Activated CD4-positive, alpha-beta T cell treated with anti-CD3 and anti-CD28 coated beads for 36 hours (primary cell): ENCODE results near the gene NAXD. TPM values are rescaled to one million over a fixed set of nuclear protein-coding genes. Genes with fewer than 3 reads are reported as not detected.

Experiments
- ATAC-seq: fragments of 200-7000 bp; cut with Tn5 transposase; one replicate; pipeline ENCODE4 v1.10.0; 2021; ENCODE audit warnings: mild to moderate bottlenecking, moderate library complexity
- CTCF ChIA-PET: fragments of 350-600 bp; sonication (Branson Sonifier 250); formaldehyde crosslinking; loops from one replicate; lab custom pipeline; 2021; ENCODE audit warnings: antibody characterized with exemption; lab: Charles Lee
- POLR2A ChIA-PET: fragments of 350-600 bp; sonication (Branson Sonifier 250); formaldehyde crosslinking; loops from one replicate; lab custom pipeline; 2021; ENCODE audit warnings: antibody characterized with exemption, inconsistent platforms; lab: Charles Lee
- DNase-seq: peaks from one replicate; pipeline ENCODE4 v3.0.0-alpha.2; 2020
- H3K27ac Mint-ChIP-seq: one replicate; pipeline ENCODE4 v1.8.0; 2021; ENCODE audit warnings: mixed read lengths
- H3K27me3 Mint-ChIP-seq: one replicate; pipeline ENCODE4 v1.8.0; 2021; ENCODE audit warnings: mixed read lengths
- H3K36me3 Mint-ChIP-seq: one replicate; pipeline ENCODE4 v1.8.0; 2021; ENCODE audit warnings: low read depth, mixed read lengths
- H3K4me1 Mint-ChIP-seq: one replicate; pipeline ENCODE4 v1.8.0; 2021; ENCODE audit warnings: mixed read lengths
- H3K4me3 Mint-ChIP-seq: one replicate; pipeline ENCODE4 v1.8.0; 2021; ENCODE audit warnings: mild to moderate bottlenecking, moderate library complexity, mixed read lengths
- H3K9me3 Mint-ChIP-seq: one replicate; pipeline ENCODE4 v1.8.0; 2021; ENCODE audit warnings: low read depth, mixed read lengths
- intact Hi-C, 2 experiments: fragments of 100-400 bp; cut with DNase I in 1 of 2; cut with micrococcal nuclease in 1 of 2; formaldehyde crosslinking; loops; one replicate each; pipeline versions ENCODE4 v1.14.2 to v1.15.1; 2022 to 2024; cut with DNase I, micrococcal nuclease
- total RNA-seq, 2 experiments: library from RNA; stranded (reverse); gene quantifications; one replicate each; pipeline ENCODE4 v1.2.3, GENCODE V29; 2021

NAXD gene
- total RNA-seq, 2 experiments from 2014 or later: 19.6 to 23.3 TPM

- no peaks in the 10 kb centered on the region for H3K27me3 Mint-ChIP-seq
- POLR2A ChIA-PET: no interaction called here
- CTCF ChIA-PET: interaction anchor here (1.1 to 1.3 kb wide), 2 partner anchors 12 to 180 kb away, joined by 3 to 4 read pairs; no protein-coding TSS in a partner anchor
- DNase-seq: no peak
- peaks cover 40% of the 10 kb centered on the region for H3K36me3 Mint-ChIP-seq
- intact Hi-C loops: no loop called here
- peak overlapping the region; percentile 33 for H3K27ac Mint-ChIP-seq
- H3K9me3 Mint-ChIP-seq: no peaks in the 10 kb centered on the region
- no peaks in the 10 kb centered on the region for H3K4me1 Mint-ChIP-seq
- no peak for ATAC-seq
- no peak overlapping the region for H3K4me3 Mint-ChIP-seq
These were observed 23.8 kb downstream of the NAXD start for GRCh38 chr13:110638814-110639806.

DNA sequence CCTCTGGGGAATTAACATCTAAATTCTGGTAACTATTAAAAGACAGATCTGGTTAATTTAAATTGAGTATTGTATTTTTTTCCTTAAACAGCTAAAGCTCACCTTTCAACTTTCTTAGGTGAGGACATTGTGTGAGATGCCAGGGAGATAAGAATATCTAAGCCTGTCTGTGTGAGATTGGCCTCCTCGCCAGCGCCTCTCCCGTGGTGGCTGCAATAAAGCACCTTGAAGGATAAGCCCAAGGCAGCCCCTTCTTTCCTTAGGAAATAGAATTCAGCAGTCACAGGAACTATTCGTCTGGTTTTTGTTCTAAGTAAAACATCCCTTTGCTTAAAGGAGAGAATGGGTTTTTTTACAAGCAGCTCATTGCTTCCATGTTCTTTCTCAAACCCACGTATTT is 24.6 kb downstream of the NAXD start:
- H3K36me3 Mint-ChIP-seq: peaks cover 44% of the 10 kb centered on the region
- no peak for ATAC-seq
- POLR2A ChIA-PET: no interaction called here

DNA sequence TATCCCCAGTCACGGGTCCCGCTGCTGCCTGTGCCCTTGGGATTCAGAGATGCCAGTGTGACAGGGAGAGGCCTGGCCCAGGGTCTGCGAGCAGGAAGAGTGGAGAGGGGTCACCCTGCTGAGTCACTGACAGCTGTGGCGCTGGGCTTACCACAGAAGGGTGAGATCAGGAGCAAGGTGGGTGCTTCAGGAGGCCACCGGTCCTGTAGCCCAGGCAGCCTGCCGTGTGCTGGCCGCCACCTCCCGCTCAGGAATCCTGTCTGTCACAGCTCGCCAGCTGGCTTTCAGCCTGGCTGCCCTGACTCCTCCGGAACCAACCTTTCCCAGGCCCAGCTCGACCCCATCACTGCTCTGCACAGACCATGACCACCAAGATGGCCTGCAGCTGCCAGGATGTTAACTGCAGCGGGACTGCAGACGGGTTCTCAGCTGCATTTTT is 25.3 kb downstream of the NAXD start:
- H3K27me3 Mint-ChIP-seq: no peaks in the 10 kb centered on the region
- CTCF ChIA-PET: interaction anchor here (1.3 kb wide), 1 partner anchor 178 kb away, joined by 3 read pairs; no protein-coding TSS in a partner anchor
- DNase-seq (no peak), ATAC-seq (no peak)
- no peak overlapping the region for H3K27ac Mint-ChIP-seq
- no peaks in the 10 kb centered on the region for H3K9me3 Mint-ChIP-seq
- intact Hi-C loops: no loop called here
- H3K36me3 Mint-ChIP-seq: peaks cover 44% of the 10 kb centered on the region
- peaks cover 3% of the 10 kb centered on the region for H3K4me1 Mint-ChIP-seq
- POLR2A ChIA-PET: no interaction called here
- no peak overlapping the region for H3K4me3 Mint-ChIP-seq

More for the DNA sequence above, 24.6 kb downstream of the NAXD start:
- no peak for DNase-seq
- Mint-ChIP-seq H3K9me3 (no peaks in the 10 kb centered on the region), H3K4me1 (peaks cover 3% of the 10 kb centered on the region), H3K27ac (peak overlapping the region; percentile 33), H3K27me3 (no peaks in the 10 kb centered on the region), H3K4me3 (no peak overlapping the region)
- CTCF ChIA-PET: interaction anchor here (1.3 kb wide), 1 partner anchor 179 kb away, joined by 3 read pairs; no protein-coding TSS in a partner anchor
- intact Hi-C loops: no loop called here

DNA sequence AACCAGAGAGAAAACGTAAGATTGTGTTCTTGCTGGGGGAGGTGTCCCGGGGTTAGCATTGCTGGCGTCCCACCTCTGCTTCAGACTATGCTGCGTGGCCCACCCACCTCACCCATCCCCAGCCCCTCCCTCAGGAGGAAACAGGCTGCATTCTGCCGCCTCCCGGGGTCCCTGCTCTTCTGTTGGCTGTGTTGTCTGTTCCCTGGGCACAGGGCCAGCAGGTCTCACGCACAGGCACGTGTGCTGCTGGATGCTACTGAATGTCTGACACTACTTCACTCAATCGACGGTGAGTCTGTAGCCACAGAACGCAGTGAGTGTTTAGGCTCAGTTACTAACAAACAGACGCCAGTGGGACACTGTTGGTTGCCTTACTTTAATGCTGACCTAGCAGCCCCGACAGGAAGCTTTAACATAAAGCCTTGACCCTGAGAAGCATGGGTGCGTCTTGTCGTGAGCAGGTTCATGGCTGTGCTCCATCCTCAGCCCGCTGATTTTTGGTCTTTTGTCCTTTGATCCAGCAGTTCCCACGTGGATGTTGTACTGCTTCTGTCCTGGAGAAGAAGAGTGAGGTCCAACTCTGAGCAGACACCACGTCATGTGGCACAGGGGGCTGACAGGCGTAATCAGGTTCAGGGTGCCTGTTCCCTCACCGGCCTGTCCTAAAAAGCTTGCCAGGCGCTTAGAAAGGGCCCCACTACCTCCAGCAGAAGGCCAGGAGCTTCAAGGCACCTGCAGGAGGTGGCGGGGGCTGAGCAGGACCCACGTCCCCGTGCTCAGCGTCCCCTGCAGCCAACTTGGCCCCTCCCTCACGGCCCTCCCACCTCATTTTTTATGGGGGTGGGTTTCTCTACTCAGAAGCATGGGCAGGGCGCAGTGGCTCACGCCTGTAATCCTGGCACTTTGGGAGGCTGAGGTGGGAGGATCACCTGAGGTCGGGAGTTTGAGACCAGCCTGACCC is 26.0 kb downstream of the NAXD start:
- POLR2A ChIA-PET: no interaction called here
- intact Hi-C loops: no loop called here
- DNase-seq (no peak), ATAC-seq (no peak)
- Mint-ChIP-seq H3K4me1 (peaks cover 3% of the 10 kb centered on the region), H3K27me3 (no peaks in the 10 kb centered on the region), H3K4me3 (no peak overlapping the region), H3K36me3 (peaks cover 45% of the 10 kb centered on the region), H3K27ac (peak overlapping the region; percentile 25), H3K9me3 (no peaks in the 10 kb centered on the region)
- CTCF ChIA-PET: no interaction called here

DNA sequence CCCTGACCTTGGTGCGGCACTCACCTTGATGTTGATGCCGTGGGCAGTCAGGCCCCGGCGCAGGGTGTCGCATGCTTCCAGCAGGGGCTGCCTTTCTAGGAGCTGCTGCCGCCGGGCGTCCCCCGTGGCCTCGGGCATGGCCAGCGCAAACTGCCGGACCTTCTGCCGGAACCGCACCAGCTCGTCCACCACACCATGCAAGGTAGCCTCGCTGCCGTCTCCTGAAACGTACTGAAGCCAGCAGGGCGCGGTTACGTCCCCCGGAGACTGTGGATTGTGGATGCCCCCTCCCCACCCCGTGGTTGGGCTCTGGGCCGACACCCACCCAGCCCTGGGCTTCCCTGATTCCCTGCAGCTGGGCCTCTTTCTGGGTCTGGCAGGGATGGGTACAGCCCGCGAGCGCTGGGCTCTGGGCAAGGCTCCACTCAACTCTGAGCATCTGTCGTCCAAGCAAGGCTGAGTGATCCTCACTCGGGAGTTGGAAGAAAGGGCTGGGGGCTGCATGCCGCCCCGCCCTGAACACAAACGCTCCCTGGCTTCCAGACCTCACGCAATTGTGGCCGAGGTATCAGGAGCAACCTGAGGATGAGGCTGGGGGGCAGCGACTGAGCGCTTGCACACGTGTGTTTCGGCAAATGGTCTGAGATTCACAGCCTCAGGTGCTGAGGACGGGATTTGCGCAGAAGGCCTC is 27.1 kb downstream of the NAXD start:
- ATAC-seq (no peak), DNase-seq (no peak)
- Mint-ChIP-seq H3K27ac (no peak overlapping the region), H3K4me1 (peaks cover 3% of the 10 kb centered on the region), H3K27me3 (no peaks in the 10 kb centered on the region), H3K9me3 (no peaks in the 10 kb centered on the region), H3K36me3 (peaks cover 43% of the 10 kb centered on the region), H3K4me3 (no peak overlapping the region)
- POLR2A ChIA-PET: no interaction called here
- CTCF ChIA-PET: no interaction called here
- intact Hi-C loops: no loop called here

DNA sequence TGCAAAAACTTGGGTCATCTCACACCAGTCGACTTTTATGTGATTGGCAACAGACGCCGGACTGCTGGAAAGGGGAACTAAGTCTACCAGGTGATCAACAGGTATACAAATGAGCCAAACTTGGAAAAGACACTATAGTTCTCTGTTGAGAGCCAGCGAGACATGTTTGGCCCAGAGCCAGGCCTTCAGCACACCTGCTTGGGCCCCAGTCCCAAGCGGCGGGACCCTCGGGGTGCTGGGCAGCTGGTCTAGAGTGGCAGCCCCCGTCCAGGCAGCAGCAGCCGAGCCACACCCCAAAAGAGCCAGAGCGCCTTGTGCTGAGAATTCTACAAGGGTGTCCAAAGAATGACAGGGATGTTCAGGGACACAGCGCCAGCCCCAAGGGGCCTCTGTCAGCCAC is 28.0 kb downstream of the NAXD start:
- H3K4me1 Mint-ChIP-seq: peaks cover 3% of the 10 kb centered on the region
- H3K4me3 Mint-ChIP-seq: no peak overlapping the region
- H3K27me3 Mint-ChIP-seq: no peaks in the 10 kb centered on the region
- no peaks in the 10 kb centered on the region for H3K9me3 Mint-ChIP-seq
- no peak for DNase-seq
- ChIA-PET POLR2A (no interaction called here), CTCF (no interaction called here)
- no peak overlapping the region for H3K27ac Mint-ChIP-seq
- no peak for ATAC-seq
- peaks cover 47% of the 10 kb centered on the region for H3K36me3 Mint-ChIP-seq
- intact Hi-C loops: no loop called here

DNA sequence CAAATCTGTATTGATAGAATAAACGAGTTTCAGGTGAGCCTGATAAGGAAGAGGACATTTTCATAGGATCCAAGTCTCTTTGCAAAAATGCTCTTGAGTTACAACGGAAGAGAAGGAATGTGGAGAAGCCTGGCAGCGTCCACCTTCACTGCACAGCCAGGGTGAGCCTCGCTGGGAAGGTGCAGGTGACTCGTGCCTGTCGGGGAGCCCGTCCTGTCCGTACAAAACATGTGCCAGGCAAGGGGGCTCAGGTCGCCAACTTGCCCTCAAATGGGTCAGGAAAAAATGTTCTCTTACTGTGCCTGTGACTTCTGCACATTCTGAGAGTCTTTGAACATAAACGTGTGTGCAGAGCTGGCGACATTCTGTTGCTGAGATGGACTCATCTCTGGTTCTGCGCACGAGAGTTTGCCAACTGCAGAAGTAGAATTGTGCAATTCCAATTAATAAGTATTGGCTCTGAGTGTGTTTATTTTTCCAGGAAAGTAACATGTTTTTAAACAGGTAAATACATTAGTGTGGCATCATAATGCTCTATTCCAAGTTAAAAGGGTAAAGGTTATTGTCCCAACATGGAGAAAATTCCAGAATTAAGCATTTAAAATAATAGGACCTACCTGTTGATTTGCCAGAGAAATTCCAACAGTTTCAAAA is 28.6 kb downstream of the NAXD start:
- POLR2A ChIA-PET: no interaction called here
- intact Hi-C loops: no loop called here
- Mint-ChIP-seq H3K27me3 (no peaks in the 10 kb centered on the region), H3K4me3 (no peak overlapping the region), H3K9me3 (no peaks in the 10 kb centered on the region), H3K27ac (no peak overlapping the region), H3K4me1 (peaks cover 3% of the 10 kb centered on the region), H3K36me3 (peaks cover 46% of the 10 kb centered on the region)
- ATAC-seq (no peak), DNase-seq (no peak)
- CTCF ChIA-PET: interaction anchor here (0.5 to 1.3 kb wide), 2 partner anchors 174 to 283 kb away, joined by 3 read pairs; no protein-coding TSS in a partner anchor

DNA sequence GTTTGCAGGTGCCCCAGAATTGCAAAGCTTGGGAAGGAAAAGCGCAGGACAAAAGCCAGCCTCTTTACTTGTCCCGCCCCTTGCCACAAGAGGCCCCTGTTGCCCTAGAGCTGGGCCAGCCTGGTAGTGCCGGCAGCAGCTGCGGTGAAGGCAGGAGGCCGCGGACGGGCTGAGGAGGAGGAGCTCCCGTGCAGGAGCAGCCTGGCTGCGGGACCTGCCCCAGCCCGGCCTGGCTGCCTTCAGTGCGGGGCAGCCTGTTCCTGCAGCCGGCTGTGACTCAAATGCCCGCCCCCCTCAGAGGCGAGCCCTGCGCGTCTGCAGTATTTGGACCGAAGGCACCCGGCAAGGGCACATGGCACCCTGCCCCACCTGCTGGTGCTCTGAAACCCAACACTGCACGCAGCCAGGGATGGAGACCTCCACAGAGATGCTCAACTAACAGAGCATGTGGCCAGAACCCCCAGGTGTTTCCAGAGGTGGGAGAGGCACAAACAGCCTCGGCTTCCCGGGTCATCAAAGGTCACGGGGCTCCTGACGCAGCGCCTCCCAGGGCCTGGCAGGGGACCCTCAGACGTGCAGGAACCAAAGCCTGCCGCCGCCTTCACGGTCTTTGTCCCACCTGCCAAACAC is 29.7 kb downstream of the NAXD start:
- ATAC-seq (peak; percentile 82), DNase-seq (peak; percentile 69)
- intact Hi-C loops: no loop called here
- Mint-ChIP-seq H3K27ac (no peak overlapping the region), H3K36me3 (peaks cover 41% of the 10 kb centered on the region), H3K4me1 (peaks cover 3% of the 10 kb centered on the region), H3K4me3 (no peak overlapping the region), H3K27me3 (no peaks in the 10 kb centered on the region), H3K9me3 (no peaks in the 10 kb centered on the region)
- ChIA-PET POLR2A (interaction anchor here (0.6 kb wide), 1 partner anchor 69 kb away, joined by 3 read pairs; the partner anchor contains the start of gene ING1), CTCF (interaction anchor here (0.5 to 1.3 kb wide), 2 partner anchors 173 to 282 kb away, joined by 3 read pairs; no protein-coding TSS in a partner anchor)

GRCh38 chr13:110645750-110646149 is 30.4 kb downstream of the NAXD start:
- intact Hi-C loops: no loop called here
- H3K27ac Mint-ChIP-seq: no peak overlapping the region
- CTCF ChIA-PET: interaction anchor here (0.6 kb wide), 1 partner anchor 21 kb away, joined by 3 read pairs; no protein-coding TSS in a partner anchor

More at GRCh38 chr13:110645750-110646149, 30.4 kb downstream of the NAXD start:
- Mint-ChIP-seq H3K27me3 (no peaks in the 10 kb centered on the region), H3K36me3 (peaks cover 37% of the 10 kb centered on the region), H3K4me1 (peaks cover 3% of the 10 kb centered on the region), H3K9me3 (no peaks in the 10 kb centered on the region), H3K4me3 (no peak overlapping the region)
- ATAC-seq (no peak), DNase-seq (no peak)
- POLR2A ChIA-PET: no interaction called here
